GM19455 (cell line): ENCODE measurements around the gene SLC7A6.
A peak's percentile ranks its signal among the peaks of the same experiment; 100 is the strongest.

Experiments used
- ATAC-seq: cut with Tn5 transposase; IDR thresholded peaks from one replicate; pipeline ENCODE4 v1.9.1; 2021; ENCODE audit not compliant: unreplicated experiment

The SLC7A6 gene

GRCh38 chr16:68253721-68254120, 10.6 kb upstream of the SLC7A6 start:
- no peak for ATAC-seq

- no peak for ATAC-seq
These were observed 8.6 kb upstream of the SLC7A6 start for GRCh38 chr16:68255712-68256111.

DNA sequence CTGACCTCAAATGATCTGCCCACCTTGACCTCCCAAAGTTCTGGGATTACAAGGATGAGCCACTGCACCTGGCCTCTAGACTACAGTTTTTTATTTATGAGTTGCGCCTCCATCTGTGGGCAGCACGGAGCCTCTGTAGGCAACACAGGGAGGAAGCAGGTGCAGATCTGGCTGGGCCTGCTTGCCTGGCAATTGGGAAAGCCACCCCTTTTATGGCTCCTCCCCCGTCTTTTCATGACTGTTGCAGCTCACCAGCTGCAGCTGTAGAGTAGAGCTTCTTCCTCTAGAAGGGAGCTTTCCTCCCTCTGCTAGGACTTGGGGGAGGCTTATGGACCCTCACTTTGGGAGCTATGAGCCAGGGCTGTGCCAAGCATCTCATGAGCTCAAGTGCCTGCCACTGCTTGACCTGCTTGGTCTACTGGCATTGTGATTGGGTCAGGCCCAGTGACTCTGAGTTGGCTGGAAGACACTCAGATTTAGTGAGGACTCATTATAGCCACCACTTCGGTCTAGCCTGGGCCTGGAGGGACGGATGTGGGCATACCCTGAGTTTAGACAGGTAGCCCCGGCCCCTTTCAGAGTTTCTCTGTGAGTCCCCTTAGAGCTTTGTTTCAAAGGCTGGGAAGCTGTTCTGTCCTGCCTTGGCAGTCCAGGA, 6.9 kb upstream of the SLC7A6 start:
- ATAC-seq, result peak; percentile 49

- ATAC-seq, result no peak
These were observed 6.2 kb upstream of the SLC7A6 start for GRCh38 chr16:68257906-68258800.

- ATAC-seq, result no peak
These were observed 5.1 kb upstream of the SLC7A6 start for GRCh38 chr16:68259007-68259825.

DNA sequence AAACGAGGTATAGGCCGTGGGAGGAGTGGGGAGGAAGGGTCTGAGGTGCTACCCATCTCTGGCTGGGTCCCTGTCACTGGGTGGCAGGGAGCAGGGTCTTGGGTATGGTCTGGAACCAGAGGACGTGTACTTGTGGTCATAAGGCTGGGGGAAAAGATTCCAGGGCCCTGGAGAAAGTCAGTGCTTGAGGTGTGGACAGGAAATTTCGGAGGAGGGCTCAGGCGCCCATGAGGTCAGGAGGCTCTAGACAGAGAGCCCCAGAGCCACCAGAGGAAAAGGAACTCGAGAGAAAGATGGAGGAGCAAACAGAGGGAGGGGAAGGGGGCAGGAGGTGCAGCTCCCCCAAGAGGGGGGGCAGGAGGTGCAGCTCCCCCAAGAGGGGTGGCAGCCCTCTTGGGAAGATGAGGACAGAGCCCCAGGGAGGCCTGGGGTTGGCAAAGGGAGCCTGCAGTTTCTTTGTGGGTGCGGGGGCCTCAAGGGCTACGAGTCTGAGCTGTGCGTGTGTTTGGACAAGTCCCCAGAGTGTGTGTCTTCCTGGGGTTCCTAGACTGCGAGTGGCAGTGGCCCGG, 683 bp upstream of the SLC7A6 start:
- ATAC-seq, result no peak

- ATAC-seq, result peak; percentile 4
These were observed 973 bp downstream of the SLC7A6 start for GRCh38 chr16:68265078-68265920.

DNA sequence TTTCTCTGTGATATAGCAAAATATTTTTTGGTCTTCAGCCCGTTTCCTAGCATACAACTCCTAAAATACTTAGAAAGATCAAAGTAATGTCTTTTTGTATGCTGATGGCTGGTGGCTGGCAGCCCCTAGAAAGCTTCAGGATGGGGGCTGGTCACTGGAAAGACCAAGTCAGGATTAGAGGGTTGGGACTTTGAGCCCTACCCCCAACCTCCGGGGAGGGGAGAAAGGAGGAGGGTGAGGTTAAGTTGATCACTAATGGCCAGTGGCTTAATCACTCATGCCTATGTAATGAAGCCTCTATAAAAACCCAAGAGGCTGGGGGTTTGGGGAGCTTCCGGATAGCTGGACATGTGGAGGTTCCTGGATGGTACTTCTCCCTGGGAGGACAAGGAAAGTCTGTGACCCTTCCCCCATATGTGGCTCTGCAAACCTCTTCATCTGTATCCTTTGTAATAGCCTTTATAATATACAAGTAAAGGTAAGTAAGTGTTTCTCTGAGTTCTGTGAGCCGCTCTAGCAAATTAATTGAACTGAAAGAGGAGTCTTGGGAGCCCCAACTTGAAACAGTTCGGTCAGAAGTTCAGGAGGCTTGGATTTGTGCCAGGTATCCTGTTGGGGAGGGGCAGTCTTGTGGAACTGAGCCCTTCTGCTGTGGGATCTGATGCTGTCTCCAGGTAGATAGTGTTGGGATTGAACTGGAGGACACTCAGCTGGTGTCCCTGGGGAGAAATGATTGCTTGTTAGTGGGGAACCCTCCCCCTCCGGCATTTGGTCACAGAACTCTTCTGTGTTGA, 3.5 kb downstream of the SLC7A6 start:
- ATAC-seq, result no peak

DNA sequence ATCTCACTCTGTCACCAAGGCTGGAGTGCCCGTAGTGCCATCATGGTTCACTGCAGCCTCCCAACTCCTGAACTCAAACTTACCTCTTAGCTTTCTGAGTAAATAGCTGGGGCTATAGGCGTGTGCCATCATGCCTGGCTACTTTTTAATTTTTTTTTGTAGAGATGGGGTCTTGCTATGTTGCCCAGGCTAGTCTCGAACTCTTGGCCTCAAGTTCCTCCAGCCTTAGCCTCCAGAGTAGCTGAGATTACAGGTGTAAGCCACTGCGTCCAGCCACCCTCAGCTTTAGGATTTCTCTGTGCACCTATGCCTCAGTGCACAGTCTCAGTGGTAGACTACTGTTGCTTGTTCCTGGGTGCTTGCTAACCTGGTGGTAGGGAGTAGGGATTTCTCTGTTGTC, 5.5 kb downstream of the SLC7A6 start:
- no peak for ATAC-seq

- no peak for ATAC-seq
These were observed 6.0 kb downstream of the SLC7A6 start for GRCh38 chr16:68270353-68270752.

DNA sequence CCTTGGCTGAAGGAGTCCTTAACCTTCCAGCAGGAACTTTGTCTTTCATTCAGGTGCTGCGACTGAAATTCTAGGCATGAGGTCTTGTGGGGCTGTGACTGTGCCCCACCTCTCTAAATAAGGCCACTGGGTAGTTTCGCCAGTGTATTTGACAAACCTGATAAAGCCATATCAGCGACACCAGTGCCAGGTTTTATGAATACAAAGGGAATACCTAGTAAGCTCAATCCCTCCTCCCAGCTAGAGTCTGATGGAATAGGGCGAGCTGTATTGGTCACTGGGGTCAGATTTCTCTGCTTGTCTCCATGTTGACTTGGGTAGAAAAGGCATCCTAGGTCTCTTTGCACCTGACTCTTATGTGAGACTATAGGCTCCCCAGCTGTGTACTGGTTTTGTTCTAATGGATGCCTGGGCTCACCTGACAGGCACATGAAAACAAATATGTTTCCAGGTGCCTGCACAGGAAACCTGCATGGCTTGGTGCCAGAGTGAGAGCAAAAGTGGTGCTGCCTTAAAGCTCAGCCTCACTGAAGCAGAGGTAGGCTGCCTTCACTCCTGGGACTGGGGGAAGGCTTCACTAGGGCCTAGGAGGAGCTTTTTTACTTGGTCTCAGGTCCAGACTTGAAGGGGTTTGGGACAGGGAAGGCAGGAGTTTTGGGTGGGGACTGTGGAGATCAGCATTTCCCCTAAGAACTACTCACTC, 8.3 kb downstream of the SLC7A6 start:
- ATAC-seq, result no peak

DNA sequence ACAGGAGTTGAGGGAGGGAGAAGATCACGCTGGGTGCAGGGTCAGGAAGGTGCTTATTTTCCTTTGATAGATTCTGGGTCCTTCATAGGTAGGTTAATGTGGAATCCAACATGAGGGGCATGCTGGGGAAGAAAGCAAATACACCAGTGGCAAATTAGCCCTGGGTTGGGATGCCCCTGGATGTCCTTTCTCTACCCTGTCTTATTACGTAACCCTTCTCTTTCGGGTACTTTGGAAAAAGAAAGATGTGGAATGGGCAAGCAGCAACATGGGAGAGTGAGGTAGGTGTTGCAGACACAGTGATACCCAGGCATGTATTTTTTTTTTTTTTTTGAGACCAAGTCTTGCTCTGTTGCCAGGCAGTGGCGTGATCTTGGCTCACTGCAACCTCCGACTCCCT, 9.1 kb downstream of the SLC7A6 start:
- ATAC-seq, result no peak

- no peak for ATAC-seq
These were observed 9.6 kb downstream of the SLC7A6 start for GRCh38 chr16:68273896-68274295.

GRCh38 chr16:68274441-68274840, 10.1 kb downstream of the SLC7A6 start:
- ATAC-seq, result no peak

DNA sequence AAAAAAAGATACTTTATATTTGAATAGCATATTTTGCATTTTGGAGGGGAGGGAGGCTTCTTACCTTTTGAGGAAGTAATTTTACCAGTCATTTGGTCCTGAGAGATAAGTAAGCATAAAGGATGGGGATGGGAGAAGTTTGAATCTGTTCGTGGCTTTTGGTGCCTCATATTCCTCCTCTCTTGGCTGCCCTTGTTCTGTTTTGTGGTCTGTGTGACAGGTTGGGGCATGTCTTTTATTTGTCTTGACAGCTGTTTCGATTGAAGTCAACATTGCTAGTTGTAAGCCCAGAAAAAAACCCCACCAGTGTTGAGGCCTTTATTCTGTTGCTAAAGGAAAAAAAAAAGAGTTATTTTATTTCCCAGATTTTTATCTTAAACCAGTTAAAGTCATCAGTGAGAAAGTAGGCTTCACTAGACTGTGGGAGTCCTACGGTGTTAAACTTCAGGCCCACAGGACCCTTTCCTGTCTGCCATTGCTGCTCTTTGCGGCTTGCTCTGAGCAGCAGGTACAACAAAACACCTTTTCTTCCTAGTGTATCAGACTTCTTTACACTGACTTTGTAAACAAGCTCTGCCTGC, 11.4 kb downstream of the SLC7A6 start:
- ATAC-seq, result no peak

DNA sequence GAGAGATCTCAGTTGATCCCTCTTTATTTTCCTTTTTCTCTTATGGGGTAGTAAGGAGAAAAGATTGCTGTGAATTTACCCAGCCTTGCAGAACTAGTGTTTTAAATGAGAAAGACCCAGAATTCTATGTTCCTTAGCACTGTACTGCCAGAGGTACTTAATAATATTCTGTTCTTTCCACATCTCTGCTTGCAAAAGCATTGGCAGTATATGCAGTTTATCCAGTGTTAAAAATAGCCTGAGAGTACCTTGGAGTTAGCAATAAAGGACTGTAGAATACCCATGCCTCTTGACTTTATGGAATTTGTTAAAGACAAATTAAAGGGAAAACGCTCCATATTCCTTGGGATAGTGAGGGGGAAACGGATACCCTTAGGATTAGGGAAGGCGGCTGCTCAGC, 11.9 kb downstream of the SLC7A6 start:
- no peak for ATAC-seq

DNA sequence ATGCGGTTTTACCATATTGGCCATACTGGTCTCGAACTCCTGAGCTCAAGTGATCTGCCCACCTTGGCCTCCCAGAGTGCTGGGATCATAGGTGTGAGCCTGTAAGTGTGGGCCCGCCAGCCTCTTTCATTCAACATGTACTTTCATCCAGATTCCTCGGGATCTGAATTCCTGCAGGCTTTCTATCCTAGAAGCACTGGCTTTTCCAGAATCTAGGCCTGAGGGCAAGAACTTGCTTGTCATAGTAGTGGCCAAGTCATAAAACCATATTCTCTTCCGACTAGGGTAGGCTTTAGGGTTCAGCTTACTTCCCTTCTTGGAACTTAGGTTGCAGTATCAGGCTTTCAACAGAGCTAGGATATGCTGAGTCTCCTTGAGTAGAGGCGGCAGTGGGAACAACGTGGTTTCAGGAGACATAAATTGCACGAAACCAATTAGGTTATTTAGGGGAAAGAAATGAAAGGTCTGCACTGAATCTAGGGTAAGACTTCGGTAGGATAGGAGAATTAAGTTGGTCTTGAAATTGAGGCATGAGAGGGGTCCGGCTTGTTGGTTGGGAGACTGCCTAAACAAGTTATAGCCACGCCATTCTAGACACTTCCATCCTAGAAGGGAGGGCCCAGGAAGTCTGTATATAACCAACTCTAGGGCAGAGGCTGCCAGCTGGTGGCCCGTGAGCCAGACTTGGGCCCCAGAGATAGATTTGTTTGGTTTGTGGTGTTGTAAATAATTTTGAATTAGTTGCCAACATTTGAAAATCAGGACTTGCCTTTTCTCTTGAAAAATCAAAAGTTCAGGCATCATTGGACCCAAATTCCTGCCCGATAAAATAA, 15.6 kb downstream of the SLC7A6 start:
- no peak for ATAC-seq
